Esophagus squamous epithelium (tissue), 4 donors: ENCODE results near the gene KLK15.

Source experiments
- POLR2A ChIP-seq, 4 donors: fragments of 450-650 bp; IDR thresholded peaks; one replicate each; pipeline ENCODE4 v1.6.1; 2017; ENCODE audit warnings: antibody characterized with exemption in 4 of 4, mild to moderate bottlenecking in 4 of 4, moderate library complexity in 3 of 4
- TF ChIP-seq, protein P1 (sequence below), 6 experiments: fragments of 450-650 bp in 4 of 6; fragments of 200-600 bp in 2 of 6; sonication (generic) in 2 of 6; IDR thresholded peaks; one replicate each; pipeline ENCODE4 v1.5.1; 2016 to 2019; ENCODE audit warnings: antibody characterized with exemption in 6 of 6, mild to moderate bottlenecking in 4 of 6, moderate library complexity in 4 of 6

DNA sequence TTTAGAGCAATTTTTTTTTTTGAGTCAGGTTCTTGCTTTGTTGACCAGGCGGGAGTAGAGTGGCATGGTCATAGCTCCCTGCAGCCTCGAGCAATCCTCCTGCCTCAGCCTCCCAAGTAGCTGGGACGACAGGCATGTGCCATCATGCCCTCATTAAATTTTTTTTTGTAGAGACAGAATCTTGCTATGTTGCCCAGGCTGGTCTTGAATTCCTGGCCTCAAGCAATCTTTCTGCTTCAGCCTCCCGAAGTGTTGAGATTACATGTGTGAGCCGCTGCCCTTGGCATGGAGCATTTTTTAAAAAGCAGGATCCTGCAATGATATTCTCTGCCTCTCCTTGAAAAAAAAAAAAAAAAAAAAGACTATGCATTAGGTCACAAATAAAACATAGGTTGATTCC, 57.2 kb downstream of the KLK15 start:
- TF ChIP-seq, protein P1, sequence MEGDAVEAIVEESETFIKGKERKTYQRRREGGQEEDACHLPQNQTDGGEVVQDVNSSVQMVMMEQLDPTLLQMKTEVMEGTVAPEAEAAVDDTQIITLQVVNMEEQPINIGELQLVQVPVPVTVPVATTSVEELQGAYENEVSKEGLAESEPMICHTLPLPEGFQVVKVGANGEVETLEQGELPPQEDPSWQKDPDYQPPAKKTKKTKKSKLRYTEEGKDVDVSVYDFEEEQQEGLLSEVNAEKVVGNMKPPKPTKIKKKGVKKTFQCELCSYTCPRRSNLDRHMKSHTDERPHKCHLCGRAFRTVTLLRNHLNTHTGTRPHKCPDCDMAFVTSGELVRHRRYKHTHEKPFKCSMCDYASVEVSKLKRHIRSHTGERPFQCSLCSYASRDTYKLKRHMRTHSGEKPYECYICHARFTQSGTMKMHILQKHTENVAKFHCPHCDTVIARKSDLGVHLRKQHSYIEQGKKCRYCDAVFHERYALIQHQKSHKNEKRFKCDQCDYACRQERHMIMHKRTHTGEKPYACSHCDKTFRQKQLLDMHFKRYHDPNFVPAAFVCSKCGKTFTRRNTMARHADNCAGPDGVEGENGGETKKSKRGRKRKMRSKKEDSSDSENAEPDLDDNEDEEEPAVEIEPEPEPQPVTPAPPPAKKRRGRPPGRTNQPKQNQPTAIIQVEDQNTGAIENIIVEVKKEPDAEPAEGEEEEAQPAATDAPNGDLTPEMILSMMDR (IDR thresholded peaks at IDR 0.05) = no peak
- TF ChIP-seq POLR2A (IDR thresholded peaks at IDR 0.05) = no peak
